Neural progenitor cell (in vitro differentiated cells): ENCODE measurements around the gene HOXA10.

Experiments
- EZH2 ChIP-seq: fragments of 200-600 bp; sonication (generic); IDR thresholded peaks from 2 replicates; pipeline ENCODE4 v1.6.1; 2017; ENCODE audit warnings: antibody characterized with exemption, mild to moderate bottlenecking, moderate library complexity
- EZH2phosphoT487 ChIP-seq: fragments of 200-600 bp; sonication (generic); IDR thresholded peaks from 2 replicates; pipeline ENCODE4 v1.6.1; 2017; ENCODE audit warnings: antibody characterized with exemption
- TF ChIP-seq, protein P1 (sequence below): fragments of 200-600 bp; sonication (generic); IDR thresholded peaks from 2 replicates; pipeline ENCODE4 v1.5.1; 2017; ENCODE audit warnings: antibody characterized with exemption, mild to moderate bottlenecking

DNA sequence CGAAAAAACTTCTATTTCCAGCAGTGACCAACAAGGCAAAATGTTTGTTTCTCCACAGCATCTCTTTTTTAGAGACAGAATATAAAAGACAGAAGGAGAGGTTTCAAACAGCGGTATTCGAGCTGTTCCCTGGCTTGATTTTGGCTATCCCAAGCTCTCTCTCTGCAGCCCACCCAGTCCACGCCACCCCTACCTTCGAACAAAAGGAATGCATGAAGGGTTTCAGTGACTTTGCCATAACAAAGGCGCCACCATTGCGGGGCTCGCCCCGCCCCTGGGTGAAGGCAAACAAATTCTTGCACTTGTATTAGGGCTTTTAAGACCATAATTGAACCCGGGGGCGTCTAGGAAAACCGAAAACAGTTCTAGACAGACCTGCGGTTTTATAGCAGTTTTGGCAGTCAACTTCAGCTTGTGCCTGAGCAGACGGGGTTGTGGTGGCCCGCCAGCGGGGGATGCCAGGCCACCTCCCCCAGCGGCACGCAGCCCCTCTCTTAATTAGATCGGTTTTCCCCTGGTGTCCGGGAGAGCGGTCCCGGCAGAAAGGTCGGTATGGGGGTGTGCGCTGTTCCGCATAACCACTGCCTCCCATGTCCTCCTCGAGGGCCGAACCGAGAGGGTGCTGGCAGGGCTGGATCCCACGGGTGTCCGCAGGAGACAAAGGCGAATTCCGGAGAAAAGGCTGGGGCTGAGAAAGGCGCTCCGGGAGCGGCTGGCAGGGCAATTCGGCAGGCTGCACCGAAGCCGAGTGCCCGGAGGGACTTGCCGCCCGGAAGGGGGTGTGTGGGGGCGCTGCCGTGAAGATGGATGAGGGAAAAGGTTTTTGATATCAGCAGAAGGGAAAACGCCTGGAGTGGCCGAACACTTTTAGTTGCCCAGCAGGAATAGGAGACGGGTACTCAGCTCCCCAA is 13.6 kb upstream of the HOXA10 start:
- TF ChIP-seq, protein P1, sequence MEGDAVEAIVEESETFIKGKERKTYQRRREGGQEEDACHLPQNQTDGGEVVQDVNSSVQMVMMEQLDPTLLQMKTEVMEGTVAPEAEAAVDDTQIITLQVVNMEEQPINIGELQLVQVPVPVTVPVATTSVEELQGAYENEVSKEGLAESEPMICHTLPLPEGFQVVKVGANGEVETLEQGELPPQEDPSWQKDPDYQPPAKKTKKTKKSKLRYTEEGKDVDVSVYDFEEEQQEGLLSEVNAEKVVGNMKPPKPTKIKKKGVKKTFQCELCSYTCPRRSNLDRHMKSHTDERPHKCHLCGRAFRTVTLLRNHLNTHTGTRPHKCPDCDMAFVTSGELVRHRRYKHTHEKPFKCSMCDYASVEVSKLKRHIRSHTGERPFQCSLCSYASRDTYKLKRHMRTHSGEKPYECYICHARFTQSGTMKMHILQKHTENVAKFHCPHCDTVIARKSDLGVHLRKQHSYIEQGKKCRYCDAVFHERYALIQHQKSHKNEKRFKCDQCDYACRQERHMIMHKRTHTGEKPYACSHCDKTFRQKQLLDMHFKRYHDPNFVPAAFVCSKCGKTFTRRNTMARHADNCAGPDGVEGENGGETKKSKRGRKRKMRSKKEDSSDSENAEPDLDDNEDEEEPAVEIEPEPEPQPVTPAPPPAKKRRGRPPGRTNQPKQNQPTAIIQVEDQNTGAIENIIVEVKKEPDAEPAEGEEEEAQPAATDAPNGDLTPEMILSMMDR: no peak
- TF ChIP-seq EZH2phosphoT487 (peak; percentile 96), EZH2 (peak; percentile 88)
